Upper lobe of left lung (tissue), 4 donors: ENCODE results near the gene UXT.

Experiments used
- CTCF ChIP-seq, 6 experiments: fragments of 450-650 bp in 4 of 6; fragments of 200-600 bp in 2 of 6; sonication (generic) in 2 of 6; IDR thresholded peaks; one replicate each; pipeline ENCODE4 v1.5.1; 2016 to 2019; ENCODE audit warnings: antibody characterized with exemption in 6 of 6
- POLR2A ChIP-seq, 4 donors: fragments of 450-650 bp; IDR thresholded peaks; one replicate each; pipeline ENCODE4 v1.5.1; 2016 to 2017; ENCODE audit warnings: antibody characterized with exemption in 4 of 4, mild to moderate bottlenecking in 2 of 4
- POLR2AphosphoS5 ChIP-seq, 2 donors: sonication (generic); formaldehyde crosslinking; IDR thresholded peaks; one replicate each; pipeline ENCODE4 v1.5.1; 2017; ENCODE audit warnings: antibody characterized with exemption in 2 of 2

- TF ChIP-seq CTCF (IDR thresholded peaks at IDR 0.05) (peak in 5 of 6 experiments; percentile 18 to 46 (median 33)), POLR2A (IDR thresholded peaks at IDR 0.05) (no peak), POLR2AphosphoS5 (IDR thresholded peaks at IDR 0.05) (no peak)
Measured at GRCh38 chrX:47643926-47644325, 15.1 kb downstream of the UXT start.
